ENCODE data around the gene F8.

DNA sequence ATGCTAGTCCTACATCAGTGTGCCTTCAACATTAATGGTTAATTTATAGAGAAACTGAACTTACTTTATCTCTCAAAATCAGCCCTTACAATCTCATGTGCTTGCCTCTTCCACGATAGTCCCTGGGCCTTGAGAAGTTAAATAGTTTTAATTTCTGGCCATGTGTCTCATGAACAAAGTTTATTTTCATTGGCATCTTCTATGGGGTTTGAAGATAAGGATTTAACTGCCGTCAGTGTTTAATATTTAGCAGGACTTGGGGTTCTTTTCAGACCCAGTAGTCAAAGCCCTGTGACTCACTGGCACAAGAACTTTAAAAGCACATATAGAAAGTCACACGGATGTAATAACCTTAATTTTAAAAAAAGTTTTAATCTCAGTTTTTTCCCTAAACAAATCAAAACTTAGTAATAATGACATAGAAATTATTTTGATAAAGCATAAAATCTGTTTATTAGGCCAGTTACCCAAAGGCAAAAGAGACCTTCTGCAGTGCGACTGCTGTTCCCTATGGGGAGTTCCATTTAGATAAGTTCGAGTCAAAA is 207.2 kb downstream of the F8 start:
- TF ChIP-seq EZH2 (IDR thresholded peaks at IDR 0.05) (no peak), POLR2AphosphoS5 (IDR thresholded peaks at IDR 0.05; ENCODE audit: borderline replicate concordance, low read depth, low read length) (no peak)

Measured in SK-N-MC (cell line).